OCI-LY1 (cell line): ENCODE measurements around the gene ACTR3.
A peak's percentile ranks its signal among the peaks of the same experiment; 100 is the strongest.

Experiments used
- H2AFZ ChIP-seq: fragments of 200-600 bp; sonication (generic), shearing (Covaris generic); 2 replicates; pipeline ENCODE4 v1.6.0; 2014; ENCODE audit warnings: antibody characterized with exemption, mild to moderate bottlenecking, low read length
- H3F3A ChIP-seq: fragments of 200-600 bp; sonication (generic), shearing (Covaris generic); 2 replicates; pipeline ENCODE4 v1.6.0; 2014; ENCODE audit warnings: mild to moderate bottlenecking, antibody characterized with exemption, low read length, moderate library complexity; ENCODE audit not compliant: insufficient read depth
- H3K27ac ChIP-seq: fragments of 200-600 bp; sonication (generic); 2 replicates; pipeline ENCODE4 v1.5.1; 2014; ENCODE audit warnings: low read length, mixed run types, mild to moderate bottlenecking, low read depth; ENCODE audit not compliant: poor library complexity, severe bottlenecking
- H3K27me3 ChIP-seq: fragments of 200-600 bp; sonication (generic); 2 replicates; pipeline ENCODE4 v1.6.0; 2014; ENCODE audit warnings: antibody characterized with exemption, mild to moderate bottlenecking, low read length, moderate library complexity; ENCODE audit not compliant: insufficient read depth
- H3K36me3 ChIP-seq: fragments of 200-600 bp; sonication (generic); 2 replicates; pipeline ENCODE4 v1.6.1; 2014; ENCODE audit warnings: mild to moderate bottlenecking, antibody characterized with exemption, low read length, moderate library complexity, mixed read lengths; ENCODE audit not compliant: insufficient read depth
- H3K4me1 ChIP-seq: fragments of 200-600 bp; sonication (generic); 2 replicates; pipeline ENCODE4 v1.5.1; 2014; ENCODE audit warnings: mild to moderate bottlenecking, low read length, moderate library complexity; ENCODE audit not compliant: insufficient read depth, severe bottlenecking
- H3K4me2 ChIP-seq: fragments of 200-600 bp; sonication (generic), shearing (Covaris generic); 2 replicates; pipeline ENCODE4 v1.6.1; 2014; ENCODE audit warnings: low read length
- H3K4me3 ChIP-seq: fragments of 200-600 bp; sonication (generic); 2 replicates; pipeline ENCODE4 v1.5.1; 2014; ENCODE audit warnings: low read length, low read depth, mild to moderate bottlenecking, mixed read lengths; ENCODE audit not compliant: poor library complexity, severe bottlenecking
- H3K79me2 ChIP-seq: fragments of 200-600 bp; shearing (Covaris generic); 2 replicates; pipeline ENCODE4 v1.6.1; 2016; ENCODE audit warnings: mixed run types, low read length, mixed read lengths; ENCODE audit not compliant: insufficient read depth
- H3K9ac ChIP-seq: fragments of 200-600 bp; sonication (generic), shearing (Covaris generic); 2 replicates; pipeline ENCODE4 v1.6.1; 2014; ENCODE audit warnings: mild to moderate bottlenecking, low read length, mixed read lengths
- H3K9me2 ChIP-seq: fragments of 200-600 bp; sonication (generic), shearing (Covaris generic); 2 replicates; pipeline ENCODE4 v1.6.1; 2014; ENCODE audit warnings: low read depth, mild to moderate bottlenecking, low read length, mixed read lengths
- H3K9me3 ChIP-seq: fragments of 200-600 bp; shearing (Covaris generic); 2 replicates; pipeline ENCODE4 v1.6.1; 2014; ENCODE audit warnings: low read length, mixed read lengths
- H4K20me1 ChIP-seq: fragments of 200-600 bp; sonication (generic), shearing (Covaris generic); 2 replicates; pipeline ENCODE4 v1.6.0; 2016; ENCODE audit warnings: mild to moderate bottlenecking, low read length; ENCODE audit not compliant: insufficient read depth
- EZH2 ChIP-seq: fragments of 200-600 bp; sonication (generic), shearing (Covaris generic); IDR thresholded peaks from 2 replicates; pipeline ENCODE4 v1.8.0; 2017; ENCODE audit warnings: borderline replicate concordance, mixed run types, mild to moderate bottlenecking, antibody characterized with exemption, low read length, moderate library complexity, mixed read lengths
- TF ChIP-seq, protein P1 (sequence below): fragments of 200-600 bp; sonication (generic), shearing (Covaris generic); IDR thresholded peaks from 2 replicates; pipeline ENCODE4 v1.5.1; 2017; ENCODE audit warnings: mild to moderate bottlenecking, antibody characterized with exemption, low read length, moderate library complexity, mixed read lengths

ACTR3 gene

DNA sequence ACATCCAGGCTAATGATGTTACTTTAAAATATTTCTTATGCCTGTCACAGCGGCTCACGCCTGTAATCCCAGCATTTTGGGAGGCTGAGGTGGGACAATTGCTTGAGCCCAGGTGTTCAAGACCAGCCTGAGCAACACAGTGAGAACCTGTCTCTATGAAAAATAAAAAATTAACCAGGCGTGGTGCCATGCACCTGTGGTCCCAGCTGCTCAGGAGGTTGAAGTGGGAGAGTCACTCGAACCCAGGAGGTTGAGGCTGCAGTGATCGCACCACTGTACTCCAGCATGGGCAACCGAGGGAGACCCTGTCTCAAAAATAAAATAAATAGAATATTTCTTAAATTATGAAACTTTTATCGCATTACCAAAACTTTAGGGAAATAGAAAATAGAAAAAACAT is 28.1 kb upstream of the ACTR3 start:
- no peaks in the 10 kb centered on the region for H3K79me2 ChIP-seq
- TF ChIP-seq, protein P1, sequence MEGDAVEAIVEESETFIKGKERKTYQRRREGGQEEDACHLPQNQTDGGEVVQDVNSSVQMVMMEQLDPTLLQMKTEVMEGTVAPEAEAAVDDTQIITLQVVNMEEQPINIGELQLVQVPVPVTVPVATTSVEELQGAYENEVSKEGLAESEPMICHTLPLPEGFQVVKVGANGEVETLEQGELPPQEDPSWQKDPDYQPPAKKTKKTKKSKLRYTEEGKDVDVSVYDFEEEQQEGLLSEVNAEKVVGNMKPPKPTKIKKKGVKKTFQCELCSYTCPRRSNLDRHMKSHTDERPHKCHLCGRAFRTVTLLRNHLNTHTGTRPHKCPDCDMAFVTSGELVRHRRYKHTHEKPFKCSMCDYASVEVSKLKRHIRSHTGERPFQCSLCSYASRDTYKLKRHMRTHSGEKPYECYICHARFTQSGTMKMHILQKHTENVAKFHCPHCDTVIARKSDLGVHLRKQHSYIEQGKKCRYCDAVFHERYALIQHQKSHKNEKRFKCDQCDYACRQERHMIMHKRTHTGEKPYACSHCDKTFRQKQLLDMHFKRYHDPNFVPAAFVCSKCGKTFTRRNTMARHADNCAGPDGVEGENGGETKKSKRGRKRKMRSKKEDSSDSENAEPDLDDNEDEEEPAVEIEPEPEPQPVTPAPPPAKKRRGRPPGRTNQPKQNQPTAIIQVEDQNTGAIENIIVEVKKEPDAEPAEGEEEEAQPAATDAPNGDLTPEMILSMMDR = no peak
- TF ChIP-seq EZH2 = no peak
- H3K9me2 ChIP-seq = no peaks in the 10 kb centered on the region
- H3K27ac ChIP-seq = peak overlapping the region; percentile 97
- H3K9ac ChIP-seq = peak overlapping the region; percentile 57
- peaks cover 92% of the 10 kb centered on the region for H3K4me1 ChIP-seq
- H4K20me1 ChIP-seq = no peaks in the 10 kb centered on the region
- no peaks in the 10 kb centered on the region for H3K9me3 ChIP-seq
- H2AFZ ChIP-seq = no peak overlapping the region
- no peak overlapping the region for H3K4me3 ChIP-seq
- no peaks in the 10 kb centered on the region for H3K27me3 ChIP-seq
- no peaks in the 10 kb centered on the region for H3K36me3 ChIP-seq
- H3F3A ChIP-seq = peaks cover 14% of the 10 kb centered on the region
- H3K4me2 ChIP-seq = peak overlapping the region; percentile 56

DNA sequence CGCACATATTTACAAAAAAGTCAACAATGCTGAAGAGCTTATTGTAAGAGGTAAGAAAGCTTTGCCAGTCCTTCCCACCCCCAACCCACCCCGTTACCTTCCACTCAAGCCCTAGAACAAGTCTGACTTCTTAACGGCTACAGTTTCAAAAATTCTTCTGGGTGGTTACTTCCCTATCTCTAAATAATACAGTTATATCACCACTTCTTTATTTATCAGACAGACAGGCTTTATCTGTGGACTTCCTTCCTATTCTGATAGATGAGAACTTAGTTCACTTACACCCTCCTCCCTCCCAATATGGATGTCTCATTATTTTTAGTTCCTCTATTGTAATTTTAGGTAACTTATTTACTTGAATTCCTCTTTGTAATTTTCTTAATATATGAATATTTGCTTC is 26.7 kb upstream of the ACTR3 start:
- peak overlapping the region; percentile 57 for H3K9ac ChIP-seq
- H3K27ac ChIP-seq = peak overlapping the region; percentile 97
- peaks cover 90% of the 10 kb centered on the region for H3K4me1 ChIP-seq

DNA sequence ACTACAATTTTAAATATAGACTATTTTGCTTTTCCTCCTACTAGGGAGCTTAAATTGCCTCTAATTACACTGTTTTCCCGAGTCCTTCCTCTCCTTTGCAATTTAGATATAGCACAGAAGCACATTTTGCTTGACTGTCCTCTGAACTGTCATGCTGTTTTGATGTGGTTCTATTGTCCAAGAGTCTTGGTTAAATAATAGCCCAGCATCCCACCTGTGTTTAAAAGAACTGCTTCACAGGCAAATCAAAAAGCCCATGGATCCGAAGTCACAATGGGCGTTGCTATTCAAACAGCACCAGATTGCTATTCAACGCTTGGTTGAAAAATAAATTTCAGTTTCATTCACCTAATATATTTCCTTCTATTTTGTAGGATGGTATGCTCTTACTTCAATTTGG is 22.3 kb upstream of the ACTR3 start:
- Histone ChIP-seq H3K9me2 (no peaks in the 10 kb centered on the region), H3K4me2 (peak overlapping the region; percentile 44), H3K4me1 (peaks cover 84% of the 10 kb centered on the region), H3K9ac (peak overlapping the region; percentile 22; the same call in 1 of the 2 replicates), H3F3A (no peaks in the 10 kb centered on the region; the same call in 1 of the 2 replicates), H3K27me3 (no peaks in the 10 kb centered on the region), H3K9me3 (no peaks in the 10 kb centered on the region), H3K36me3 (no peaks in the 10 kb centered on the region), H3K79me2 (no peaks in the 10 kb centered on the region), H3K4me3 (no peak overlapping the region), H3K27ac (peak overlapping the region; percentile 94), H4K20me1 (no peaks in the 10 kb centered on the region), H2AFZ (no peak overlapping the region)
- TF ChIP-seq, protein P1 = no peak
- no peak for TF ChIP-seq EZH2

More for the DNA sequence above, 26.7 kb upstream of the ACTR3 start:
- H3K27me3 ChIP-seq = no peaks in the 10 kb centered on the region
- no peaks in the 10 kb centered on the region for H4K20me1 ChIP-seq
- TF ChIP-seq, protein P1 = no peak
- TF ChIP-seq EZH2 = no peak
- H2AFZ ChIP-seq = peak overlapping the region; percentile 51; the same call in 1 of the 2 replicates
- no peaks in the 10 kb centered on the region for H3K36me3 ChIP-seq
- H3K4me3 ChIP-seq = no peak overlapping the region
- no peaks in the 10 kb centered on the region for H3K9me3 ChIP-seq
- H3K9me2 ChIP-seq = no peaks in the 10 kb centered on the region
- peaks cover 14% of the 10 kb centered on the region for H3F3A ChIP-seq
- H3K4me2 ChIP-seq = peak overlapping the region; percentile 42
- H3K79me2 ChIP-seq = no peaks in the 10 kb centered on the region
